Colonic mucosa (tissue), 4 donors: ENCODE data around the gene SMIM35. TPM values are rescaled to one million over a fixed set of nuclear protein-coding genes. Genes with fewer than 3 reads are reported as not detected.

Source experiments
- DNase-seq: peaks from one replicate; pipeline ENCODE4 v3.0.0-alpha.2; 2020
- H3K27ac ChIP-seq: fragments of 200-600 bp; one replicate; pipeline ENCODE4 v1.8.0; 2021
- H3K27me3 ChIP-seq: fragments of 200-600 bp; one replicate; pipeline ENCODE4 v1.8.0; 2021
- H3K36me3 ChIP-seq: fragments of 200-600 bp; one replicate; pipeline ENCODE4 v1.8.0; 2021
- H3K4me1 ChIP-seq: fragments of 200-600 bp; one replicate; pipeline ENCODE4 v1.8.0; 2021; ENCODE audit warnings: mild to moderate bottlenecking
- H3K4me3 ChIP-seq: fragments of 200-600 bp; one replicate; pipeline ENCODE4 v1.8.0; 2021
- H3K9ac ChIP-seq, 2 donors: one replicate each; pipeline ENCODE4 v1.7.0; 2013; ENCODE audit warnings: control low read depth in 2 of 2, low read depth in 2 of 2, low read length in 2 of 2
- H3K9me3 ChIP-seq: fragments of 200-600 bp; one replicate; pipeline ENCODE4 v1.8.0; 2021
- intact Hi-C: fragments of 100-400 bp; cut with DNase I; formaldehyde crosslinking; loops from one replicate; pipeline ENCODE4 v1.14.1; 2022
- total RNA-seq, 2 donors: library from RNA; stranded (reverse); fragmentation: NEBNext Ultra II Directional in 1 of 2; extraction: Animal tissue kit (Norgen Biotek cat#: 25700) in 1 of 2; gene quantifications; one replicate each; pipeline ENCODE4 v1.2.1, GENCODE V29; 2021
- TF ChIP-seq, protein P1 (sequence below): fragments of 200-600 bp; IDR thresholded peaks from one replicate; pipeline ENCODE4 v1.8.0; 2022; ENCODE audit warnings: antibody characterized with exemption, mild to moderate bottlenecking
- donor health status: healthy.
- donor health status: DM: no; HTN: no; CAD: no.
- donor health status: DM: no; HTN: no; CAD: no.

The SMIM35 gene
- total RNA-seq, 2 donors from 2014 or later: not detected

DNA sequence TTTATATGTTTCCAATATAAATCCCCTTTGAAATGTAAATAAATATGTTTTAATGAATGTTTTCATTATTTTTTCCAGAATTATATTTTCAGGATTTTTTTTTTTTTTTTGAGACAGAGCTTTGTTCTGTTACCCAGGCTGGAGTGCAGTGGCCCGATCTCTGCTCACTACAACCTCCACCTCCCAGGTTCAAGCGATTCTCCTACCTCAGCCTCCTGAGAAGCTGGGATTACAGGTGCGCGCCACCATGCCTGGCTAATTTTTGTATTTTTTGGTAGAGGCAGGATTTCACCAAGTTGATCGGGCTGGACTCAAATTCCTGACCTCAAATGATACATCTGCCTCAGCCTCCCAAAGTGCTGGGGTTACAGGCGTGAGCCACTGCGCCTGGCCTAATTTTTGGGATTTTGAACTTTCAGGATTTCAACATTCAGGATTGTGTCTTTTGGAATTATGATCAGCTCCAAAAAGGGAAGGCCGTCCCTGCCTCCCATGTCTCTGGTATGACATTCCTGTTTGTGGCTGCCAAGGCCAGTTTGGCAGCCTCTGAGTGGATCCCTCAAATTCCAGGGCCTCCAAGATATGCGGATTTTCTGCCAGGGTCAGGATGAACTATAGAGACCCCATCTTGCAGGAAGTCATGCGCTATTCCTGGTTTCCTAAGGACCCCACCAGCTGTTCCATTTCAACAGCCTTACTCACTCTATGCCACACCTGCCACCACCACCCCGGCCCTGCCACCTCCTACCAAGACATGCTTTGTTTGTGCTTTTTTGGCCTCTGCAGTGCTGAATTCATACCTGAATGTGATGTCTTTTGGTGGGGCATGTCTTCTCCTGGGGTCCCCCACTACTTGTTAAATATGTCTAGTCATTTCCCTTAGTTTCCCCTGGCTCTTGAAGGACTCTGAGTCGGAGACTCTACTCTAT is 31.8 kb downstream of the SMIM35 start:
- no peak overlapping the region for H3K9ac ChIP-seq
- no peak for DNase-seq
- no peak overlapping the region for H3K27ac ChIP-seq
- intact Hi-C loops: loop anchor here (5.0 to 10.0 kb wide), 4 partner anchors 103 to 610 kb away; partner anchors contain the start of gene FXYD2
- H3K9me3 ChIP-seq: no peaks in the 10 kb centered on the region
- no peaks in the 10 kb centered on the region for H3K4me1 ChIP-seq
- H3K4me3 ChIP-seq: no peak overlapping the region
- no peaks in the 10 kb centered on the region for H3K36me3 ChIP-seq
- H3K27me3 ChIP-seq: no peaks in the 10 kb centered on the region
- TF ChIP-seq, protein P1, sequence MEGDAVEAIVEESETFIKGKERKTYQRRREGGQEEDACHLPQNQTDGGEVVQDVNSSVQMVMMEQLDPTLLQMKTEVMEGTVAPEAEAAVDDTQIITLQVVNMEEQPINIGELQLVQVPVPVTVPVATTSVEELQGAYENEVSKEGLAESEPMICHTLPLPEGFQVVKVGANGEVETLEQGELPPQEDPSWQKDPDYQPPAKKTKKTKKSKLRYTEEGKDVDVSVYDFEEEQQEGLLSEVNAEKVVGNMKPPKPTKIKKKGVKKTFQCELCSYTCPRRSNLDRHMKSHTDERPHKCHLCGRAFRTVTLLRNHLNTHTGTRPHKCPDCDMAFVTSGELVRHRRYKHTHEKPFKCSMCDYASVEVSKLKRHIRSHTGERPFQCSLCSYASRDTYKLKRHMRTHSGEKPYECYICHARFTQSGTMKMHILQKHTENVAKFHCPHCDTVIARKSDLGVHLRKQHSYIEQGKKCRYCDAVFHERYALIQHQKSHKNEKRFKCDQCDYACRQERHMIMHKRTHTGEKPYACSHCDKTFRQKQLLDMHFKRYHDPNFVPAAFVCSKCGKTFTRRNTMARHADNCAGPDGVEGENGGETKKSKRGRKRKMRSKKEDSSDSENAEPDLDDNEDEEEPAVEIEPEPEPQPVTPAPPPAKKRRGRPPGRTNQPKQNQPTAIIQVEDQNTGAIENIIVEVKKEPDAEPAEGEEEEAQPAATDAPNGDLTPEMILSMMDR: no peak

DNA sequence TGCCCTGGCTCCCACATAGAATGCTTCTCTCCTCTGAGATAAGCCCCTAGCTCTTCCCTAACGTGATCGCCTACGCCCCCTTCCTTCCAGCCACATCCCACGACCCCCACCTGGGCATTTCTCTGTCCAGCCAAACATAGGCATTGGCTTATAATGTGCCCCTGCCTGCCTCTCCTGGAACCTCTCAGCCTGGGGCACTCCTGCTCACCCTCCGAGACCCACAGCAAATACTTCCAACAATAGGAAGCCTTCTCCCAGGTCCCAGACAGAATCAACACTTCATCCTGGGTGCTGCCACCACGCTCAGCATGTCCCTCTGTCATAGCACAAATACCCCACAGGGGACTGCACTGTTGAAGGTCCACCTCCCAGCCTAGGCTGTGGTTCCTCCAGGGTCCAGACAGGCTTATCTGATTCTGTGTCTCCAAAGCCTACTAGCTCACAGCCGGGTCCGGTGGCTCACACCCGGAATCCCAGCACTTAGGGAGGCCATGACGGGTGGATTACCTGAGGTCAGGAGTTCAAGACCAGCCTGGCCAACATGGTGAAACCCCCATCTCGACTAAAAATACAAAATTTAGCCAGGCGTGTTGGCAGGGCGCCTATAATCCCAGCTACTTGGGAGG is 34.1 kb downstream of the SMIM35 start:
- intact Hi-C loops: loop anchor here (5.0 to 10.0 kb wide), 4 partner anchors 100 to 608 kb away; partner anchors contain the start of gene FXYD2
- no peak overlapping the region for H3K4me3 ChIP-seq
- H3K36me3 ChIP-seq: no peaks in the 10 kb centered on the region
- H3K4me1 ChIP-seq: no peaks in the 10 kb centered on the region
- DNase-seq: no peak
- no peaks in the 10 kb centered on the region for H3K9me3 ChIP-seq
- no peak overlapping the region for H3K9ac ChIP-seq
- no peak overlapping the region for H3K27ac ChIP-seq
- H3K27me3 ChIP-seq: no peaks in the 10 kb centered on the region
- TF ChIP-seq, protein P1: no peak

DNA sequence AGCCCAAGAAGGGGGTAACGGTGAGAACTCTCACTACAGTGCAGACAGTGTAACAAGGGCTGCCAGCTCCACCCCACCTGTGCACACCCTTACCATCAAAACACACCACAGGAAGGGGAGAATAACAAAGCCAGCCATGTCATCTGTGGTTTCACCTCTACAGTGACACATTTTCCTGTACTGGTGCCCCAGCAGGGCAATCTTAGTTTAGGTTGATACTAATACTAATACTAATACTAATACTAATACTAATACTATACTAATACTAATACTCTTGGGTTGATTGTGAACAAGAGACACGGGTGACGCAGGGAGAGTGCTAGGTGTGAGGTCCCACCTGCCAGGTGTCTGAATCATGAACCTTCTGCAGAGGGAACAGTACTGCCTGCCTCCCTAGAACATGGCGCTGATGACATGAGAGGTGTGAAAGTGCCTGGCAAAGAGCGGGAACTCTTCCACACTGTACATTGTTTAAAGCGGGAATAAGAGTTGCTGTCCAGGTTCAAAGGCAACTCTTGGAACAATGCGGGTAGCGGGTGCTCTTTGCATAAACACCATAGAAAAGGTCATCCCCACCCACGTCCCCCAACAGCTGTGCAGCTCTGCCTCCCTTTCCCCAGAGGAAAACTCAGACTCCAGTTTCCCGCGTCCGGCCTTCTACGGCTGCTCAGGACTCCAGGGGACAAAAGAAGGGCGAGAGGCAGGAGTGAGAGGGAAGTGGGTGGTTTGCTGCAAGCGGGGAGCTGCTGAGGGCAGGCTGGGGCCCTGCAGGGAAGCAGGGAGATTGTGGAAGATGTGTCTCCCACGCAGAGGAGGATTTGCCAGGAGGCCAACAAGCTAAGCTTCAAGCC is 34.9 kb downstream of the SMIM35 start:
- Histone ChIP-seq H3K4me3 (no peak overlapping the region), H3K9ac (no peak overlapping the region), H3K36me3 (no peaks in the 10 kb centered on the region), H3K27me3 (no peaks in the 10 kb centered on the region), H3K9me3 (no peaks in the 10 kb centered on the region), H3K27ac (no peak overlapping the region), H3K4me1 (no peaks in the 10 kb centered on the region)
- TF ChIP-seq, protein P1: no peak
- DNase-seq: no peak
- intact Hi-C loops: loop anchor here (5.0 to 10.0 kb wide), 4 partner anchors 100 to 607 kb away; partner anchors contain the start of gene FXYD2

DNA sequence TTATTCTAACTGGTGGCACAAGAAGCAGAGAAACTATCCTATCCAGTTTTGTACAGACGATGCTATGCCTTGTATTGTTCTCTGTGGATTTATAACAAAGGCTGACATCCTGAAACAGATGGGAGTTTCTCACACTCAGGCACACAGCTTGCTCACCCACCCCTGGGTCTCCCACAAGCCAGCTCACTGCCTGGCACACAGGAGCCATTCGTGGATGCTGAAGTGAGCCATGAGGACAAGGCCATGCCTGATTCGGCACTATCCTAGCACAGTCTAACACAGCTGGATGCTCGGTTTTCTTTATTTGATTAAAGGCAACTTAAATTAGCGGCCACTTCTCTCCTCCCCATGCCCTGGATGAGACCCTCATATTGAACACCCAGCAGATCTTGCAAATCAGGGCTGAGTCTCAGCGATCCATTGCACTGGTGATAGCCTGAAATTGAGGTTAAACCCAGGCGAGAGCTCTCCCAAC is 35.6 kb downstream of the SMIM35 start:
- Histone ChIP-seq H3K4me1 (no peaks in the 10 kb centered on the region), H3K27me3 (no peaks in the 10 kb centered on the region), H3K9me3 (no peaks in the 10 kb centered on the region), H3K9ac (no peak overlapping the region), H3K36me3 (no peaks in the 10 kb centered on the region), H3K4me3 (no peak overlapping the region), H3K27ac (no peak overlapping the region)
- no peak for DNase-seq
- TF ChIP-seq, protein P1: no peak
- intact Hi-C loops: loop anchor here (5.0 to 10.0 kb wide), 4 partner anchors 99 to 606 kb away; partner anchors contain the start of gene FXYD2
